NT2/D1 (cell line): ENCODE data around the gene SGK1.
"Not testable (repeated sequence)": the region's sequence is repeated elsewhere in the genome, so short reads cannot be mapped to it uniquely, and the experiment has no call there.

ENCODE experiments used
- DNase-seq: peaks from one replicate; pipeline ENCODE4 v3.0.0-alpha.2; 2011; ENCODE audit warnings: low read depth, low spot score
- H3K27me3 ChIP-seq: 2 replicates; pipeline ENCODE4 v1.6.0; 2011; ENCODE audit warnings: mild to moderate bottlenecking; ENCODE audit not compliant: insufficient read length, insufficient read depth
- H3K36me3 ChIP-seq: 2 replicates; pipeline ENCODE4 v1.6.1; 2011; ENCODE audit warnings: mild to moderate bottlenecking, low read length, mixed read lengths; ENCODE audit not compliant: insufficient read depth, insufficient read length
- H3K4me1 ChIP-seq: 2 replicates; pipeline ENCODE4 v1.5.1; 2011; ENCODE audit not compliant: insufficient read depth, insufficient read length
- H3K4me3 ChIP-seq: 2 replicates; pipeline ENCODE4 v1.5.1; 2011; ENCODE audit warnings: low read depth; ENCODE audit not compliant: insufficient read length
- H3K9ac ChIP-seq: 2 replicates; pipeline ENCODE4 v1.6.0; 2011; ENCODE audit warnings: low read depth; ENCODE audit not compliant: insufficient read length
- H3K9me3 ChIP-seq: 2 replicates; pipeline ENCODE4 v1.5.1; 2011; ENCODE audit warnings: mild to moderate bottlenecking, low read length; ENCODE audit not compliant: insufficient read depth
- SUZ12 ChIP-seq: IDR thresholded peaks from 2 replicates; pipeline ENCODE4 v1.6.1; 2011; ENCODE audit not compliant: insufficient read length, insufficient read depth; ENCODE audit errors: extremely low read depth
- YY1 ChIP-seq: IDR thresholded peaks from 2 replicates; pipeline ENCODE4 v1.6.1; 2011; ENCODE audit not compliant: insufficient read length, insufficient read depth
- ZNF274 ChIP-seq: IDR thresholded peaks from 2 replicates; pipeline ENCODE4 v1.6.1; 2011; ENCODE audit warnings: mild to moderate bottlenecking, low read depth, low read length

SGK1 gene

GRCh38 chr6:134261766-134262165 lies 56.1 kb downstream of the SGK1 start:
- no peak overlapping the region for H3K4me3 ChIP-seq
- DNase-seq, result no peak
- no peaks in the 10 kb centered on the region for H3K27me3 ChIP-seq
- no peaks in the 10 kb centered on the region for H3K9me3 ChIP-seq
- H3K36me3 ChIP-seq, result no peaks in the 10 kb centered on the region
- no peaks in the 10 kb centered on the region for H3K4me1 ChIP-seq
- no peak for TF ChIP-seq ZNF274
- no peak for TF ChIP-seq SUZ12
- no peak for TF ChIP-seq YY1
- no peak overlapping the region for H3K9ac ChIP-seq

GRCh38 chr6:134258849-134259306 lies 59.0 kb downstream of the SGK1 start:
- Histone ChIP-seq H3K36me3 (no peaks in the 10 kb centered on the region), H3K4me3 (no peak overlapping the region), H3K9ac (no peak overlapping the region), H3K9me3 (no peaks in the 10 kb centered on the region), H3K27me3 (no peaks in the 10 kb centered on the region), H3K4me1 (no peaks in the 10 kb centered on the region)
- no peak for DNase-seq
- TF ChIP-seq SUZ12, result no peak
- no peak for TF ChIP-seq YY1
- TF ChIP-seq ZNF274, result no peak

DNA sequence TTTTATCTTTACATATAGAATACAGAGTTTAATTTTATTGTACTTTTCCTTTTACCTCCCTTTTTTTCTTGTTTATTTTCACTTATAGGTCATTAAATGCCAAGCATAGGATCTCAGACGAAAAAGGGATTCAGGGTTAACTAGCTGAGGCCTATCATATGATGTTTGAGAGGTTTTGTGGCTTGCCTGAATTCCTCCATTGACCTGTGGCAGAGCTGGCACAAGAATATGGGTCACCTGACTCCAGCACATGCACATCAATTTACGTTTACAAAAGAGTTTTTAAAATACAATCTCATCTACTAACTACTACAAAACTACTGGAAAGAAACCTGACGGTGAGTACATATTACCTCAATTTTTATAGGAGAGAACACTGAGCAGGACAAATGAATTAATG lies 60.4 kb downstream of the SGK1 start:
- H3K9ac ChIP-seq, result no peak overlapping the region
- TF ChIP-seq SUZ12, result no peak
- no peaks in the 10 kb centered on the region for H3K36me3 ChIP-seq
- H3K9me3 ChIP-seq, result no peaks in the 10 kb centered on the region
- no peaks in the 10 kb centered on the region for H3K4me1 ChIP-seq
- DNase-seq, result no peak
- H3K4me3 ChIP-seq, result no peak overlapping the region
- H3K27me3 ChIP-seq, result no peaks in the 10 kb centered on the region

GRCh38 chr6:134256862-134257261 lies 61.0 kb downstream of the SGK1 start:
- no peaks in the 10 kb centered on the region for H3K9me3 ChIP-seq
- no peak overlapping the region for H3K4me3 ChIP-seq
- DNase-seq, result no peak
- no peak overlapping the region for H3K9ac ChIP-seq
- no peak for TF ChIP-seq ZNF274
- TF ChIP-seq SUZ12, result no peak
- TF ChIP-seq YY1, result no peak
- H3K27me3 ChIP-seq, result no peaks in the 10 kb centered on the region
- no peaks in the 10 kb centered on the region for H3K36me3 ChIP-seq
- H3K4me1 ChIP-seq, result no peaks in the 10 kb centered on the region

- H3K27me3 ChIP-seq, H3K9ac ChIP-seq, H3K4me3 ChIP-seq, H3K9me3 ChIP-seq, DNase-seq, H3K36me3 ChIP-seq, H3K4me1 ChIP-seq: not testable (repeated sequence)
Observed at GRCh38 chr6:134255280-134255679, 62.6 kb downstream of the SGK1 start.

- TF ChIP-seq SUZ12, result no peak
- no peak for TF ChIP-seq YY1
- no peak for TF ChIP-seq ZNF274
- H3K9ac ChIP-seq, result no peak overlapping the region
- no peaks in the 10 kb centered on the region for H3K36me3 ChIP-seq
- no peaks in the 10 kb centered on the region for H3K4me1 ChIP-seq
- DNase-seq, result no peak
- no peaks in the 10 kb centered on the region for H3K9me3 ChIP-seq
- H3K4me3 ChIP-seq, result no peak overlapping the region
- no peaks in the 10 kb centered on the region for H3K27me3 ChIP-seq
Observed at GRCh38 chr6:134254118-134254517, 63.8 kb downstream of the SGK1 start.

DNA sequence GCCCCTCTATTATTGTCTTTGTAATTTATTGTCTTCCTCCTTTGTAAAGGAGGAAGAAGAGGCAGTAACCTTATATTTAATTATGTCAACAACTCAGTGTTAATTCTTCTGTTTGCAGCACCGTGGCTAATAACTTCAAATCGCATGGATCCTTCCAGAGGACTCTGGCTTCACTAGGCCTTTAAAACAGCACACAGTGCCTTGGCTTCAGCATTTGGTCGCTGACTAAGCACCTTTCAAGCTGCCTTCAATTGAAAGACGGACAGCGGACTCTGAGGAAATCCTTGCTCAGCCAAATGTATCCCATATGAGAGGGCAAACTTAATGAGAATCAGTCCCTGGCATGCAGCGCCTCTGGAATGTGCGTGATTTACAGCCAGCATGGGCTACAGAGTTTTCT lies 64.2 kb downstream of the SGK1 start:
- no peaks in the 10 kb centered on the region for H3K9me3 ChIP-seq
- TF ChIP-seq SUZ12 (no peak), YY1 (no peak), ZNF274 (no peak)
- no peaks in the 10 kb centered on the region for H3K36me3 ChIP-seq
- no peaks in the 10 kb centered on the region for H3K27me3 ChIP-seq
- H3K9ac ChIP-seq, result no peak overlapping the region
- no peak overlapping the region for H3K4me3 ChIP-seq
- H3K4me1 ChIP-seq, result no peaks in the 10 kb centered on the region
- DNase-seq, result no peak

DNA sequence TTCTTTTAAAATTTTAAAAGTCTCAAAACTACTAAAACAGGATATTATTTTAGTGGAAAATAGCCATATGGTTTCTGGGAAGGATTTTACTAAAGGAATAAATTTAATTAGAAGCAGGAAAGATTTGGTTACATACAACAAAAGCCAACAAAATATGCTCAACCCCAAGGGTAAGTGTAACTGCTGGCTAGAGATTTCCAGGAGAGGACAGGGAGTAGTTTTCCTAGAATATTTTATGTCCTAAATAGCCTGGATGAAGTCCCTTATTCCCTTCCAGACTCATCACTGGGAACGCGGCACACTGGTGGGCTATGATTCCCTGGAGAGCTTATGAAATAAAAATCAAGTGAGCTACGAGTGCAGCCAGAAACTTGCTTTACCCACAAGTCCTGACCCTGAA lies 66.6 kb downstream of the SGK1 start:
- TF ChIP-seq SUZ12 (no peak), YY1 (no peak), ZNF274 (no peak)
- H3K4me1 ChIP-seq, result no peaks in the 10 kb centered on the region
- no peak for DNase-seq
- no peak overlapping the region for H3K9ac ChIP-seq
- H3K27me3 ChIP-seq, result no peaks in the 10 kb centered on the region
- H3K36me3 ChIP-seq, result no peaks in the 10 kb centered on the region
- no peak overlapping the region for H3K4me3 ChIP-seq
- H3K9me3 ChIP-seq, result no peaks in the 10 kb centered on the region
